GM18907 (cell line): Measurements from ENCODE around the gene THSD7B.
"Not testable (repeated sequence)": the region's sequence is repeated elsewhere in the genome, so short reads cannot be mapped to it uniquely, and the experiment has no call there.

Source experiments
- ATAC-seq: cut with Tn5 transposase; IDR thresholded peaks from one replicate; pipeline ENCODE4 v1.9.1; 2021; ENCODE audit warnings: mild to moderate bottlenecking, moderate library complexity; ENCODE audit not compliant: unreplicated experiment

Gene THSD7B

GRCh38 chr2:137232076-137232475, 466.7 kb downstream of the THSD7B start:
- no peak for ATAC-seq

- no peak for ATAC-seq
Observed at GRCh38 chr2:137233091-137233490, 467.7 kb downstream of the THSD7B start.

DNA sequence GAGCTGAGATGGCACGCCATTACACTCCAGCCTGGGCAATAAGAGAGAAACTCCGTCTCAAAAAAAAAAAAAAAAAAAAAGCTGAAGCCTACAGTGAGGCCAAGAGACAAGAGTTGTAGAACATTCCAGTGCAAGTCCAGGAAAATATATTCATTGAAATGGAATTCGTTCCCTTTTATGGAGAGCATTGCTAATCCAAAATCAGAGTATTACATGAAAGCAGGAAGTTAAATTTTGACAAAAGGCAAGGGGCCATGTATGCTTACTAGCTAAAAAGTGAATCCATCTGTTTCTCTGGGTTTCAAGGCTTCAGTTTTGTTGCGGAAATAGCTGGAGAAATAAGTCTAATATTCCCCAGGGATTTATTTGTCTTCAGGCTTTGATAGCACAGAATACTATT, 471.7 kb downstream of the THSD7B start:
- no peak for ATAC-seq

DNA sequence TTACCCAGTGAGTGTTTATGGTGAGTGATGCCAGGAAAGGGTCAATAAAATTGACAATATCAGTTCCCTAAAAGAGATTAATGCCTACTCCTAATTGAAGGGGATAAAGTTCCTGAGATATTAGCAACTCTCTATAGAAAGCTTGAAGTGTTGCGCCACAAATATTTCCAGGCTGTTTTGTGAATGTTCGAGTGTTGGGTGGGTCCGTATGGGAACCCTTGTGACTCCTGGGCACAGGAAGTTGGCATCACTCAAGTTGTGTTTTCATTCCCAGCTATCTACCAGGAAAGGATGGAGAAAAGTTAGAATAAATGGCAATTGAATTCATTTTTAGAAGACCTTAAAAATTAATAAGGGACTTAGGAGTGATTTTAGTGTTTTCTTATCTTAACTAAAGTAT, 472.7 kb downstream of the THSD7B start:
- no peak for ATAC-seq

GRCh38 chr2:137249463-137250130, 484.3 kb downstream of the THSD7B start:
- no peak for ATAC-seq

DNA sequence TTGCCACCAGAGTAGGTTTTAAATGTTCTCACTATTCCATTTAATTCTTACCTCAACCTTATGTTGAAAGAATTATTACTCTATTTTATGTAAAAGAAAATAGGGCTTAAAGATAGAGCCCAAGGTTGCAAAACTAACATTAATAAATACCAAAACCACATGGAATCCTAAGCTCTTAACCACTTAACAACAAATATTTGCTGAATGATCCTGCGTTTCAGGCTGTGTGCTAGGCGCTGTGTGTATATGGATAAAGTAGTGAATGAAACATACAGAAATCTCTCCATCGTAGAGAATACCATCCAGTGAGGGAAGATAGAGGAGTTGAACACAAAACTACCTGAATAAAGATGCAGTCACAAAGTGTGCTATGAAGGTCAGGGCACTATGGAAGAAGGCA, 485.1 kb downstream of the THSD7B start:
- ATAC-seq: no peak

DNA sequence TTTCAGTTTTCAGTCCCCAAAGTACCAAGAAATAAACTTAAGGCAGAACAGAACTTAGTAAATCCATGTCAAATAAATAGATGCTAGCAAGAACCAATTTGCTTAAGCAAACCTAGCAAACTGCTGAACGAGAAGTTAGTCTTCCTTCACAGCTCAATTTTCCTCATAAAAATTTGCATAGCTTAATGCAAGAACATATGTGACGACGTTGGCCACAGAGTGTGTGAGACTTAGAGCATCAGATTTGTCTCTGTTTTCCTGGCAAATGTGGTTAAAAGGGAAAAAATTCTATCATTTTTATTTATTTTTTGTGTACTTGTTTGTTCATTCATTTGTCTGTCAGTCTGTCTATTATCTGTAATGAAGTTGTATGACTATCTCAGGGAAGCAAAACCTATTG, 485.7 kb downstream of the THSD7B start:
- no peak for ATAC-seq

GRCh38 chr2:137252934-137253333, 487.6 kb downstream of the THSD7B start:
- no peak for ATAC-seq

GRCh38 chr2:137254052-137254451, 488.7 kb downstream of the THSD7B start:
- ATAC-seq: no peak

GRCh38 chr2:137255345-137255744, 490.0 kb downstream of the THSD7B start:
- no peak for ATAC-seq

GRCh38 chr2:137255990-137256389, 490.6 kb downstream of the THSD7B start:
- ATAC-seq: no peak

GRCh38 chr2:137261881-137262585, 496.7 kb downstream of the THSD7B start:
- no peak for ATAC-seq

DNA sequence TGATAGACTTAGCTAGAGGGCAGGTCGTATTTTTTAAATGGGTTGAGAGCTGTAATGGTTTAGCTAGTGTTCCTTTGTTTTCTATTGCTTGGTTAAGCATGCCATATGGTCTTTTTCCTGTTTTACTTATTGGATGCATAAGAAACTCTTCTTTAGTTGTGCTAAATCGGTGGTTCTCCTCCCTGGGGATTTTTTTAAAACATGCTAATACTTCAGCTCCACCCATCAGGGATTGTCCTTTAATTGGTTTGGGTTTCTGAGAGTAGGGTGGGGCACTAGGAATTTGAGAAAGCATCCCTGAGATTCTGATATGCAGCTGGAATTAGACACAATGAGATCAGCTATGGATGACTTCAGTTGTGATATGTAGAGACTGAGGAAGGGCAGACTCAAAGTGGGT, 497.2 kb downstream of the THSD7B start:
- ATAC-seq: no peak

GRCh38 chr2:137287913-137288639, 522.7 kb downstream of the THSD7B start:
- ATAC-seq: no peak

GRCh38 chr2:137291836-137292570, 526.7 kb downstream of the THSD7B start:
- no peak for ATAC-seq

DNA sequence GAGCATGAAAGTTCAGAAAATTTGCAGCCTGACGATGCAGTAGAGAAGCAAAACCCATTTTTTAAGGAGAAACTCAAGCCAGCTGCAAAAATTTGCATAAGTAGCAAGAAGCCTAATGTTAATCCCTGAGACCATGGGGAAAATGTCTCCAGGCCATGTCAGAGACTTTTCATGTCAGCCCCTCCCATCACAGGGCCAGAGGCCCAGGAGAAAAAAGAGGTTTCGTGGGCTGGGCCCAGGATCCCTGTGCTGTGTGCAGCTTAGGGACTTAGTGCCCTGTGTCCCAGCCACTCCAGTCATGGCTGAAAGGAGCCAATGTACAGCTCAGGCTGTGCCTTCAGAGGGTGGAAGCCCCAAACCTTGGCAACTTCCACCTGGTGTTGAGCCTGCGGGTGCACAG, 533.0 kb downstream of the THSD7B start:
- ATAC-seq: no peak

- no peak for ATAC-seq
Observed at GRCh38 chr2:137300987-137301386, 535.6 kb downstream of the THSD7B start.

DNA sequence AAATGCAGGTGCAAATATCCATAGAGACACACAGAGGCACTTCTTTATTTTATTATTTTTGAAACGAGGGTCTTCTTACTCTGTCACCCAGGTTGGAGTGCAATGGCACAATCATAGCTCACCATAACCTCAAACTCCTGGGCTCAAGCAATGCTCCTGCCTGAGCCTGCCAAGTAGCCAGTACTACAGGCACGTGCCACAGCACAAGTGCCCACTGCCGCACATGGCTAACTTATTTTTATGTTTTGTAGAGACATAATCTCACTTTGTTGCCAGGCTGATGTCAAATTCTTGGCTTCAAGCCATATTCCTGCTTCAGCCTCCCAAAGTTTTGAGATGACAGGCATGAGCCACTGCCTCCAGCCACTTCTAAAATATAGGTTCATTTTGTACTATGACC, 537.6 kb downstream of the THSD7B start:
- no peak for ATAC-seq

DNA sequence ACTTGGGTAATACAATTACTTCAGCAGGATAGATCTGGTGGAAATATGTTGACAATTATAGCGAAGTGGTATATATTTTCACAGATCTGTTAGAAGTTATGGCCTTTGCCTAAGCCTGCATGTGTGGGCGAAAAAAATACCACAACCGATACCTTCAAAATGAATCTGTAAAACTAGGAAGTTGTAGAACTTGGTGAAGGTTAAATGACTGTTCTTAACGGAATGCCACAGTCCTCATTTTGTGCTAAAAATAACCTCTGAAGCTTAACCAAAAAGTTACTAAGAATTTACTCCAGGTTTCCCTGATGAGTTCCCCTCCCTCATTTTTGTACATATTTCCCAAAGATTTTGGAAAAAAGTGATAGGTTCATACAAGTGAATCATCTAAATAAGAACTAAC, 550.7 kb downstream of the THSD7B start:
- no peak for ATAC-seq

- no peak for ATAC-seq
Observed at GRCh38 chr2:137321566-137321965, 556.2 kb downstream of the THSD7B start.

DNA sequence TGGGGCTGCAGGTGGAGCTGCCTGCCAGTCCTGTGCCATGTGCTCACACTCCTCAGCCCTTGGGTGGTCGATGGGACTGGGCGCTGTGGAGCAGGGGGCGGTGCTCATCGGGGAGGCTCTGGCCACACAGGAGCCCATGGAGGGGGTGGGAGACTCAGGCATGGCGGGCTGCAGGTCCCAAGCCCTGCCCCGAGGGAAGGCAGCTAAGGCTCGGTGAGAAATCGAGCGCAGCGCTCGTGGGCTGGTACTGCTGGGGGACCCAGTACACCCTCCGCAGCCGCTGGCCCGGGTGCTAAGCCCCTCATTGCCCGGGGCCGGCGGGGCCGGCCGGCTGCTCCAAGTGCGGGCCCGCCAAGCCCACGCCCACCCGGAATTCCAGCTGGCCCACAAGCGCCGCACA, 566.2 kb downstream of the THSD7B start:
- ATAC-seq: not testable (repeated sequence)
